Panc1 (cell line): ENCODE measurements around the gene PABPN1. TPM values are rescaled to one million over a fixed set of nuclear protein-coding genes. Genes with fewer than 3 reads are reported as not detected.

ENCODE experiments used
- ATAC-seq: fragments of 200-7000 bp; cut with Tn5 transposase; 2 replicates; pipeline ENCODE4 v1.9.1; 2020; ENCODE audit warnings: mild to moderate bottlenecking, moderate library complexity
- BruUV-seq: library from RNA; stranded (reverse); fragments of 400-500 nt; replicated peaks from 2 replicates; lab custom pipeline; 2021; lab: Mats Ljungman, UMichigan
- CTCF ChIA-PET: fragments of 300-600 bp; sonication (Branson Sonifier 250); formaldehyde crosslinking; loops from one replicate; lab custom pipeline; 2022; ENCODE audit warnings: antibody characterized with exemption; lab: Charles Lee
- POLR2A ChIA-PET: fragments of 300-600 bp; sonication (Branson Sonifier 250); formaldehyde crosslinking; loops from one replicate; lab custom pipeline; 2022; ENCODE audit warnings: antibody characterized with exemption; lab: Charles Lee
- DNase-seq: peaks from one replicate; pipeline ENCODE4 v3.0.0-alpha.2; 2010; ENCODE audit warnings: low read depth, low spot score
- H3K27ac ChIP-seq: 2 replicates; pipeline ENCODE4 v1.5.1; 2011; ENCODE audit warnings: mild to moderate bottlenecking, low read length, inconsistent platforms
- H3K27me3 ChIP-seq: fragments of 200-500 bp; sonication (Bioruptor generic); 2 replicates; pipeline ENCODE4 v1.6.0; 2014; ENCODE audit warnings: low read length, inconsistent platforms; ENCODE audit not compliant: control insufficient read depth, insufficient read depth
- H3K36me3 ChIP-seq: fragments of 200-500 bp; sonication (Bioruptor generic); 2 replicates; pipeline ENCODE4 v1.5.1; 2014; ENCODE audit warnings: inconsistent platforms, mild to moderate bottlenecking, low read length, moderate library complexity; ENCODE audit not compliant: control insufficient read depth, insufficient read depth
- H3K4me1 ChIP-seq: 2 replicates; pipeline ENCODE4 v1.5.1; 2011; ENCODE audit warnings: inconsistent platforms, mild to moderate bottlenecking, low read length, moderate library complexity; ENCODE audit not compliant: control insufficient read depth, insufficient read depth
- H3K4me3 ChIP-seq, 2 experiments: 2 replicates each; pipeline ENCODE4 v1.5.1; 2011 to 2012; ENCODE audit warnings: low read depth in 2 of 2, low read length in 2 of 2, mild to moderate bottlenecking in 2 of 2, inconsistent platforms in 1 of 2, moderate library complexity in 1 of 2
- H3K9me3 ChIP-seq: fragments of 200-500 bp; sonication (Bioruptor generic); 2 replicates; pipeline ENCODE4 v1.5.1; 2014; ENCODE audit warnings: low read depth, mild to moderate bottlenecking, inconsistent platforms, low read length, moderate library complexity; ENCODE audit not compliant: control insufficient read depth, insufficient read depth
- POLR2AphosphoS5 ChIP-seq: IDR thresholded peaks from 2 replicates; pipeline ENCODE4 v1.6.1; 2012; ENCODE audit warnings: mild to moderate bottlenecking, low read depth, low read length, moderate library complexity
- SIN3A ChIP-seq: IDR thresholded peaks from 2 replicates; pipeline ENCODE4 v1.6.1; 2012; ENCODE audit warnings: low read depth, mild to moderate bottlenecking, low read length, moderate library complexity, borderline replicate concordance; ENCODE audit not compliant: insufficient read depth
- TCF7L2 ChIP-seq: IDR thresholded peaks from 2 replicates; pipeline ENCODE4 v1.6.1; 2011; ENCODE audit warnings: mild to moderate bottlenecking, low read depth, low read length, inconsistent platforms
- in situ Hi-C: cut with HindIII; loops from 2 replicates; pipeline ENCODE4 v1.10.0; 2016; ENCODE audit warnings: low sequenced_read_pairs, low pct_unique_long_range_greater_than_20kb
- intact Hi-C: fragments of 100-400 bp; cut with micrococcal nuclease; formaldehyde crosslinking; loops from one replicate; pipeline ENCODE4 v1.10.0; 2022; ENCODE audit not compliant: unreplicated experiment
- total RNA-seq: library from RNA; stranded (reverse); gene quantifications from one replicate; pipeline ENCODE4 v1.2.1, GENCODE V29; 2021; ENCODE audit not compliant: unreplicated experiment
- TF ChIP-seq, protein P1 (sequence below): fragments of 450-650 bp; IDR thresholded peaks from 2 replicates; pipeline ENCODE4 v1.5.1; 2017; ENCODE audit warnings: mild to moderate bottlenecking
- TF ChIP-seq, protein P2 (sequence below), 2 experiments: IDR thresholded peaks; 2 replicates each; pipeline ENCODE4 v1.6.1; 2011 to 2012; ENCODE audit warnings: low read depth in 2 of 2, control low read depth in 1 of 2, low read length in 1 of 2, mild to moderate bottlenecking in 1 of 2, moderate library complexity in 1 of 2; ENCODE audit not compliant: insufficient read depth in 1 of 2

PABPN1 gene
- total RNA-seq, 1 experiment from 2014 or later: 159 TPM

DNA sequence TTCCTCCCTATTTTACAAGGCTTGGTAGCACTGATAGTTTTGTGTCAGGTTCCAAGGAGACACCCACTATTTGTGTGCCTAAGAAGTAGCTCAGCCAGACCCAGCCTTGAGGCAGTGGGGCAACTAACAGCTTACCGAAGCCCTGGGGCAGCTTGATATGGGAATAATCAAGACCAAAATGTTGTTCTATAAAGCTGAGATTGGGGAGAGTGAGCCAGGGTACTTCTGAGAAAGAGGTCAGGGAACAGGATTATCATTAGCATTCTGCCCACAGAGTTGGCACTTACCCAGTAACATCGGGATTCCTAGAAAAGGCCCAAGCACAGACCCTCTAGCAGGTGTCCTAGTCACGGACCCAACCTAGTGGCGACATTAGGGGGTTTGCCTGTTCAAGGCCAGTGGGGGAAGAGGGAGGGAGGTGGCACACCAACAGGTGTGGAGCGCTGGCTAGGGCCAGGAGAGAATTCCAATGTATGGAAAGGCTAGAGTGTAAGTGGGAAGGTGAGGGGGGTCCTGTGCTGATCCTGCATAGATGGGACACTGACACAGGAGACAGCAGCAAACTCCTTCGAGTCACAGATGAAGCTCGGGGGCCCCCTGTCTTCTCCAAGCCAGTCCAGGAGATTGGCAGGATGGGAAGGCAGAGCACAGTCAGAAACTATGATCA, 23.5 kb upstream of the PABPN1 start:
- no peaks in the 10 kb centered on the region for H3K36me3 ChIP-seq
- H3K4me3 ChIP-seq: no peak overlapping the region
- H3K27ac ChIP-seq: no peak overlapping the region
- H3K4me1 ChIP-seq: peaks cover 7% of the 10 kb centered on the region
- TF ChIP-seq TCF7L2 (no peak), SIN3A (no peak), POLR2AphosphoS5 (no peak)
- TF ChIP-seq, protein P1, sequence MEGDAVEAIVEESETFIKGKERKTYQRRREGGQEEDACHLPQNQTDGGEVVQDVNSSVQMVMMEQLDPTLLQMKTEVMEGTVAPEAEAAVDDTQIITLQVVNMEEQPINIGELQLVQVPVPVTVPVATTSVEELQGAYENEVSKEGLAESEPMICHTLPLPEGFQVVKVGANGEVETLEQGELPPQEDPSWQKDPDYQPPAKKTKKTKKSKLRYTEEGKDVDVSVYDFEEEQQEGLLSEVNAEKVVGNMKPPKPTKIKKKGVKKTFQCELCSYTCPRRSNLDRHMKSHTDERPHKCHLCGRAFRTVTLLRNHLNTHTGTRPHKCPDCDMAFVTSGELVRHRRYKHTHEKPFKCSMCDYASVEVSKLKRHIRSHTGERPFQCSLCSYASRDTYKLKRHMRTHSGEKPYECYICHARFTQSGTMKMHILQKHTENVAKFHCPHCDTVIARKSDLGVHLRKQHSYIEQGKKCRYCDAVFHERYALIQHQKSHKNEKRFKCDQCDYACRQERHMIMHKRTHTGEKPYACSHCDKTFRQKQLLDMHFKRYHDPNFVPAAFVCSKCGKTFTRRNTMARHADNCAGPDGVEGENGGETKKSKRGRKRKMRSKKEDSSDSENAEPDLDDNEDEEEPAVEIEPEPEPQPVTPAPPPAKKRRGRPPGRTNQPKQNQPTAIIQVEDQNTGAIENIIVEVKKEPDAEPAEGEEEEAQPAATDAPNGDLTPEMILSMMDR: no peak
- TF ChIP-seq, protein P2, sequence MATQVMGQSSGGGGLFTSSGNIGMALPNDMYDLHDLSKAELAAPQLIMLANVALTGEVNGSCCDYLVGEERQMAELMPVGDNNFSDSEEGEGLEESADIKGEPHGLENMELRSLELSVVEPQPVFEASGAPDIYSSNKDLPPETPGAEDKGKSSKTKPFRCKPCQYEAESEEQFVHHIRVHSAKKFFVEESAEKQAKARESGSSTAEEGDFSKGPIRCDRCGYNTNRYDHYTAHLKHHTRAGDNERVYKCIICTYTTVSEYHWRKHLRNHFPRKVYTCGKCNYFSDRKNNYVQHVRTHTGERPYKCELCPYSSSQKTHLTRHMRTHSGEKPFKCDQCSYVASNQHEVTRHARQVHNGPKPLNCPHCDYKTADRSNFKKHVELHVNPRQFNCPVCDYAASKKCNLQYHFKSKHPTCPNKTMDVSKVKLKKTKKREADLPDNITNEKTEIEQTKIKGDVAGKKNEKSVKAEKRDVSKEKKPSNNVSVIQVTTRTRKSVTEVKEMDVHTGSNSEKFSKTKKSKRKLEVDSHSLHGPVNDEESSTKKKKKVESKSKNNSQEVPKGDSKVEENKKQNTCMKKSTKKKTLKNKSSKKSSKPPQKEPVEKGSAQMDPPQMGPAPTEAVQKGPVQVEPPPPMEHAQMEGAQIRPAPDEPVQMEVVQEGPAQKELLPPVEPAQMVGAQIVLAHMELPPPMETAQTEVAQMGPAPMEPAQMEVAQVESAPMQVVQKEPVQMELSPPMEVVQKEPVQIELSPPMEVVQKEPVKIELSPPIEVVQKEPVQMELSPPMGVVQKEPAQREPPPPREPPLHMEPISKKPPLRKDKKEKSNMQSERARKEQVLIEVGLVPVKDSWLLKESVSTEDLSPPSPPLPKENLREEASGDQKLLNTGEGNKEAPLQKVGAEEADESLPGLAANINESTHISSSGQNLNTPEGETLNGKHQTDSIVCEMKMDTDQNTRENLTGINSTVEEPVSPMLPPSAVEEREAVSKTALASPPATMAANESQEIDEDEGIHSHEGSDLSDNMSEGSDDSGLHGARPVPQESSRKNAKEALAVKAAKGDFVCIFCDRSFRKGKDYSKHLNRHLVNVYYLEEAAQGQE (IDR thresholded peaks at IDR 0.05; ENCODE audit: insufficient read depth in 1 of 2, low read depth in 2 of 2, low read length in 1 of 2): no peak
- intact Hi-C loops: no loop called here
- DNase-seq (no peak), ATAC-seq (no peak)
- in situ Hi-C loops: no loop called here
- POLR2A ChIA-PET: no interaction called here
- no peaks in the 10 kb centered on the region for H3K27me3 ChIP-seq
- no peaks in the 10 kb centered on the region for H3K9me3 ChIP-seq
- no TSS peak for BruUV-seq
- CTCF ChIA-PET: no interaction called here

DNA sequence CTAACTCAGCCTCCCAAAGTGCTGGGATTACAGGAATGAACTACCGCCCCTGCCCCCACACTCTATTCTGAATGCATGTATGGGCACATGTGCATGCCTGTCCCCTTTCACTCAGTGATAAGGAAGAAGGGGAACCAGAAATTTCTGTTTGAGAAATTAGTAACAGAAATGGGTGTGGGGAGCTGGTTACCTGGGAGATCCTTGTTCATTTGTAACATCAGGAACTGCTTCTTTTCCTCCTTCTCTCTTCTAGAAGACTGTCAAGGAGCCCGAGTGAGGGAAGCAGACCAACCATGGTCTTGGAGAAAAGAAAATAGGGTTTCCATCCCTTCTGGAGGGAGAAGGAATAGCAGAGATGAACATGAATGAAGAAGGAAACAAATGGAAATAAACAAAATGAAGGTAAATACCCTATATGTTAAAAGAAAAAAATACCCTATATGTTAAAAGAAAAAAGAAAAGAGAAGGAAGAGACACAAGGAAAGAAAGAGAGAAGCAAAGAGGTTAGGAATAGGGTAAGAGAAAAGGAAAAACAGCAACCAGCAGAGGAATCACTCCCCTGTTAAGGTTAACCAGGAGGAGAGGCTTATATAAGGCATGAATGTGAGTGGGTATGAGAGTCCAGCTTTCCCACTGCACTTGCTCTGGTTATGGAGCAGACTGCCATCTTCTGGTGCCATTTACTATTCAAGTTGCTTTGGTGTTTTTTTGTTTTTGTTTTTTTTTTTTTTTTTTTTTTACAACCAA, 21.9 kb upstream of the PABPN1 start:
- BruUV-seq: no TSS peak
- no peaks in the 10 kb centered on the region for H3K9me3 ChIP-seq
- H3K36me3 ChIP-seq: no peaks in the 10 kb centered on the region
- in situ Hi-C loops (no loop called here), intact Hi-C loops (no loop called here)
- no peak for ATAC-seq
- ChIA-PET CTCF (interaction anchor here (0.6 kb wide), 1 partner anchor 179 kb away, joined by 7 read pairs; no protein-coding TSS in a partner anchor), POLR2A (no interaction called here)
- no peaks in the 10 kb centered on the region for H3K27me3 ChIP-seq
- H3K27ac ChIP-seq: no peak overlapping the region
- no peak overlapping the region for H3K4me3 ChIP-seq
- no peak for DNase-seq
- TF ChIP-seq, protein P1: peak; percentile 36; the same call in 1 of the 2 replicates
- TF ChIP-seq POLR2AphosphoS5: no peak
- peaks cover 10% of the 10 kb centered on the region for H3K4me1 ChIP-seq
